Muscle of leg (tissue), 16 donors: ENCODE data around the gene CATSPERD. TPM values are rescaled to one million over a fixed set of nuclear protein-coding genes. Genes with fewer than 3 reads are reported as not detected.

Experiments
- DNase-seq: peaks from one replicate; pipeline ENCODE4 v3.0.0; 2013
- H3K27ac ChIP-seq: one replicate; pipeline ENCODE4 v1.5.1; 2013; ENCODE audit warnings: mild to moderate bottlenecking, low read length, control low read depth
- H3K27me3 ChIP-seq: one replicate; pipeline ENCODE4 v1.6.1; 2013; ENCODE audit warnings: low read length; ENCODE audit not compliant: control insufficient read depth, insufficient read depth
- H3K36me3 ChIP-seq: one replicate; pipeline ENCODE4 v1.6.1; 2013; ENCODE audit warnings: low read length; ENCODE audit not compliant: control insufficient read depth, insufficient read depth
- H3K4me1 ChIP-seq: one replicate; pipeline ENCODE4 v1.6.1; 2013; ENCODE audit warnings: low read length; ENCODE audit not compliant: control insufficient read depth, insufficient read depth
- H3K4me3 ChIP-seq: one replicate; pipeline ENCODE4 v1.5.1; 2013; ENCODE audit warnings: low read length, control low read depth
- H3K9me3 ChIP-seq: replicated peaks from 2 replicates; pipeline ENCODE4 v1.6.1; 2013; ENCODE audit warnings: low read depth, low read length; ENCODE audit not compliant: control insufficient read depth
- WGBS: methylation state at CpG from one replicate; pipeline ENCODE4 v1.1.5; 2013; ENCODE audit warnings: missing lambda C conversion rate; ENCODE audit not compliant: insufficient coverage; 5-methylcytosine and 5-hydroxymethylcytosine counted together
- long read RNA-seq, 11 donors: transcript quantifications; one replicate each; lab custom pipeline, GENCODE V29; 2026
- polyA plus RNA-seq, 8 donors: library from polyadenylated mRNA; unstranded; fragments of 120-200 nt; gene quantifications; one replicate each; pipeline versions ENCODE4 v1.2.1 to v1.2.3, GENCODE V29; 2013; ENCODE audit warnings: inconsistent platforms in 1 of 8, low replicate concordance in 1 of 8; ENCODE audit not compliant: insufficient read length in 8 of 8, insufficient read depth in 1 of 8
- total RNA-seq: library from RNA; stranded (reverse); fragments of 120-200 nt; gene quantifications from one replicate; pipeline ENCODE4 v1.2.4, GENCODE V29; 2013

Gene CATSPERD
- total RNA-seq (not detected), polyA plus RNA-seq (under 1 TPM in 1 of 8 donors, not detected in 7; 0.16 TPM)
- long read RNA-seq, donor 1, result 0 reads
- long read RNA-seq, donor 2, result 0 reads
- long read RNA-seq, donor 3, result 0 reads
- long read RNA-seq, donor 4, result 0 reads
- long read RNA-seq, donor 5, partial matches to known transcripts, result 0 of 7 reads
- long read RNA-seq, donor 5, other reads (novel, unspliced or antisense), result 7 of 7 reads
- long read RNA-seq, donor 6, result 0 reads
- long read RNA-seq, donor 7, result 0 reads
- long read RNA-seq, donor 8, result 0 reads
- long read RNA-seq, donor 9, result 0 reads
- long read RNA-seq, donor 10, result 0 reads
- long read RNA-seq, donor 11, result 0 reads

- H3K4me1 ChIP-seq, result peaks cover 21% of the 10 kb centered on the region
- under 1% methylated on average over 87 of the region's 90 CpGs for WGBS
- H3K27ac ChIP-seq, result peak within 1 kb of the TSS; percentile 97
- no peaks in the 10 kb centered on the region for H3K9me3 ChIP-seq
- no peaks in the 10 kb centered on the region for H3K27me3 ChIP-seq
- DNase-seq, result peak; percentile 100
- peaks cover 5% of the 10 kb centered on the region for H3K36me3 ChIP-seq
- H3K4me3 ChIP-seq, result peak within 1 kb of the TSS; percentile 77
These were observed at the start of gene CATSPERD, which contains the start of gene LONP1 for GRCh38 chr19:5719961-5720790. CATSPERD (plus strand) TSS chr19:5720637; CDS start chr19:5720738, 101 bp downstream. LONP1 (minus strand) TSS chr19:5720146; CDS start chr19:5720132, 14 bp downstream.

- no peak overlapping the region for H3K4me3 ChIP-seq
- no peaks in the 10 kb centered on the region for H3K27me3 ChIP-seq
- H3K27ac ChIP-seq, result no peak overlapping the region
- H3K36me3 ChIP-seq, result peaks cover 45% of the 10 kb centered on the region
- H3K4me1 ChIP-seq, result peaks cover 23% of the 10 kb centered on the region
- WGBS, result 87% methylated on average over 7 of the region's 7 CpGs
- no peaks in the 10 kb centered on the region for H3K9me3 ChIP-seq
- DNase-seq, result no peak
These were observed 48.8 kb upstream of the CATSPERD start for GRCh38 chr19:5671600-5671999.

GRCh38 chr19:5672708-5673459 is 47.6 kb upstream of the CATSPERD start:
- no peak overlapping the region for H3K4me3 ChIP-seq
- no peaks in the 10 kb centered on the region for H3K9me3 ChIP-seq
- no peaks in the 10 kb centered on the region for H3K27me3 ChIP-seq
- DNase-seq, result no peak
- peaks cover 35% of the 10 kb centered on the region for H3K4me1 ChIP-seq
- peaks cover 37% of the 10 kb centered on the region for H3K36me3 ChIP-seq
- H3K27ac ChIP-seq, result no peak overlapping the region
- WGBS, result 84% methylated on average over 8 of the region's 13 CpGs

DNA sequence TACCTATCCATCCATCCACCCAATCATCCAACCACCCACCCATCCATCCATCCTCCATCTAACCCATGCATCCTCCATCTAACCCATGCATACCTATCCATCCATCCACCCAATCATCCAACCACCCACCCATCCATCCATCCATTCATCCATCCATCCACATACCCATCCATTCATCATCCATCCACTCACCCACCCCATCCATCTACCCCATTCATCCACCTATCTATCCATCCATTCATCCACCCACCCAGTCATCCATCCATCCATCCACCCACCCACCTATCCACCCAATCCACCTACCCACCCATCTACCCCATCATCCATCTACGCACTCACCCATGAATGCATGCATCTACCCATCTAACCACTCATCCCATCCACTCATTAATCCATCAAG is 46.7 kb upstream of the CATSPERD start:
- no peaks in the 10 kb centered on the region for H3K9me3 ChIP-seq
- H3K4me1 ChIP-seq, result peaks cover 39% of the 10 kb centered on the region
- no peak for DNase-seq
- no peak overlapping the region for H3K27ac ChIP-seq
- H3K36me3 ChIP-seq, result peaks cover 38% of the 10 kb centered on the region
- 100% methylated on average over 1 of the region's 1 CpG for WGBS
- no peak overlapping the region for H3K4me3 ChIP-seq
- no peaks in the 10 kb centered on the region for H3K27me3 ChIP-seq

GRCh38 chr19:5674714-5675113 is 45.7 kb upstream of the CATSPERD start:
- Histone ChIP-seq H3K27ac (peak overlapping the region; percentile 6), H3K36me3 (peaks cover 29% of the 10 kb centered on the region), H3K27me3 (no peaks in the 10 kb centered on the region), H3K9me3 (no peaks in the 10 kb centered on the region), H3K4me3 (no peak overlapping the region), H3K4me1 (peaks cover 47% of the 10 kb centered on the region)
- WGBS, result 83% methylated on average over 3 of the region's 5 CpGs
- no peak for DNase-seq

DNA sequence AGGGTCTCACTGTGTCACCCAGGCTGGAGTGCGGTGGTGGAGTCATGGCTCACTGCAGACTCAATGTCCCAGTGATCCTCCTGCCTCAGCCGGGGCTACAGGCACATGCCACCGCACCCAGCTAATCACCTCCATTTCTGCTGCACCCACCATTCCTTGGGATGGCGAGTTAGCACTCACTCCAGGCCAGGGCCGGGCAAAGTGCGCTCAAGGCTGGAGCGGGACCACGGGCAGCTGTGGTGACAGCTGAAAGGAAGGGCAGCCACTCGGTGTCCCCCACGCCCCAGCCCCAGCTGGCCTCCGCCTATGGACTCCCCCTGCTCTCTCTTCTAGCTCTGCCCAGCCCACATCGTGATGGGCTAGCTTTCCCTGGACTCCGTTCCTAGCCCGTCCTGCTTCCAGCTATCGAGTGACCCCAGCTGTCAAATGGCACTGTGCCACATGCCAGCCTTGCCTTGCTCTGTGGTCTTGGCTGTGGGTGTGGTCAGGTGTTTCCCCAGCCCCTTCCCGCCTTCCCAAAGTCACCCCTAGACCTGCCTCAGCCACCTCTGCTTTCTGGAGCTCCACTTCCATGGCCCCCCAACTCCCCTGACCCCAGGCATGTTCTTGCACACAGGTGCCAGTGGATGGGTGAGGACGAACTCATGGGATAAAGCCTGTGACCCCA is 44.2 kb upstream of the CATSPERD start:
- H3K4me3 ChIP-seq, result no peak overlapping the region
- H3K9me3 ChIP-seq, result no peaks in the 10 kb centered on the region
- peak overlapping the region; percentile 96 for H3K27ac ChIP-seq
- no peaks in the 10 kb centered on the region for H3K27me3 ChIP-seq
- DNase-seq, result peak; percentile 91
- peaks cover 21% of the 10 kb centered on the region for H3K36me3 ChIP-seq
- WGBS, result 81% methylated on average over 13 of the region's 17 CpGs
- peaks cover 53% of the 10 kb centered on the region for H3K4me1 ChIP-seq

DNA sequence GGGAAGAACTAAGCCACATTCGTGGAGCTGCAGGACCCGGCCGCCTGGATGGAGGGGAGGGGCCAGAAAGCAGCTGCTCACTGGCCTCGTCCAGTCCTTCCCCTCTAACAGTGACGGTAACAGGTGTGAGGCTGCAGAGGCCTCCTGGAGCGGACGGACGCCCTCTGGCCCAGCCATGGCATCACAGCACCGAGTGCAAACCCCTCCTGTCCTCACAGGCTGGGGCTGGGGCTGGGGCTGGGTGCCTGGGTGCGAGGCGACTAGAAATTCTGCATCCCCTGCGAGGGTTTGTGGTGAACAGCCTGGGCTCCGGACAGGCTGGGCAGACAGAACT is 43.7 kb upstream of the CATSPERD start:
- Histone ChIP-seq H3K27me3 (no peaks in the 10 kb centered on the region), H3K36me3 (peaks cover 17% of the 10 kb centered on the region), H3K27ac (peak overlapping the region; percentile 96), H3K9me3 (no peaks in the 10 kb centered on the region), H3K4me1 (peaks cover 55% of the 10 kb centered on the region), H3K4me3 (no peak overlapping the region)
- WGBS, result 83% methylated on average over 9 of the region's 13 CpGs
- peak; percentile 86 for DNase-seq

DNA sequence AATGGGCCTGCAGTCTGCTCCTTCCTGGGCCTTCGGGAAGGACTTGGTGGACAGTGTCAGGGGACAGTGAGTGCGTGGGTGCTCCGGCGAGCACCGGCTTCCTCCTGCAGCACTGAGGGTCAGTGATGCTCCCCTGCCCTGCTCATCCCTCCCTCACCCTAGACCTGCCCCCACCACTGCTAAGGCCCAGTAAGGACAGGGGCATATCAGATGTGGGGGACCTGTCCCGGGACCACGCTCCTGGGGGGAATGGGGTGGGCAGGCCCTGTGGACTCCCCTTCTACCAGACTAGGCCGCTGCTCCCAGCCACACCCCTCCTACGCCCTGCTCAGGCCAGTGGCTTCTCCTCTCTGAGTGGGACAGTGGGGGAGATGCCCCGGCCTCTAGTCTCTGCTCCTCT is 43.3 kb upstream of the CATSPERD start:
- H3K4me3 ChIP-seq, result no peak overlapping the region
- 86% methylated on average over 1 of the region's 10 CpGs for WGBS
- H3K4me1 ChIP-seq, result peaks cover 55% of the 10 kb centered on the region
- no peaks in the 10 kb centered on the region for H3K9me3 ChIP-seq
- H3K27me3 ChIP-seq, result no peaks in the 10 kb centered on the region
- no peak for DNase-seq
- H3K36me3 ChIP-seq, result peaks cover 14% of the 10 kb centered on the region
- peak overlapping the region; percentile 96 for H3K27ac ChIP-seq

DNA sequence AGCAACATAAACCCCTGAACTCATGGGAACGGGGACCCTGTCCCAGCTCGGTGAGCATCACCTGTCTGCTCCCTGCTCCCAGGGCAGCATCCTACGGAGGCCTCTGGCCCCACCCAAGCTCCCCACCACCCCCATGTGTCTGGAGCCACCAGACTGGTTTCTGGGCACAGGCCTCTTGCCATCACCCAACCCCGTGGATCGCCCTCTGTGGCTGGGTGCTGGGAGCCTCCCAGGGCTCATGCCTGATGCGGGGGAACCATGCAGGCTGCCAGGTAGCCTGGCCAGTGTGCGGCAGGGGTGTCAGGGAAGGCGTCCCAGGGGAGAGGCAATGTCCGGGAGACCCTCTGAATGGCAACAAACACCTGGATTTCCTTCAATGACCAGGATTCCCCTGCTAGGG is 42.9 kb upstream of the CATSPERD start:
- peaks cover 55% of the 10 kb centered on the region for H3K4me1 ChIP-seq
- H3K27me3 ChIP-seq, result no peaks in the 10 kb centered on the region
- H3K36me3 ChIP-seq, result peaks cover 13% of the 10 kb centered on the region
- 83% methylated on average over 9 of the region's 9 CpGs for WGBS
- H3K9me3 ChIP-seq, result no peaks in the 10 kb centered on the region
- peak overlapping the region; percentile 96 for H3K27ac ChIP-seq
- no peak overlapping the region for H3K4me3 ChIP-seq
- no peak for DNase-seq
